Activated B cell treated with CpG ODN at 0.5 μM for 24 hours (primary cell): ENCODE data around the gene CDH12. TPM values are rescaled to one million over a fixed set of nuclear protein-coding genes. Genes with fewer than 3 reads are reported as not detected.

Experiments used
- ATAC-seq: fragments of 200-7000 bp; cut with Tn5 transposase; one replicate; pipeline ENCODE4 v1.10.0; 2021; ENCODE audit warnings: low read depth, mild to moderate bottlenecking, moderate library complexity
- CTCF ChIA-PET: fragments of 350-600 bp; sonication (Branson Sonifier 250); formaldehyde crosslinking; loops from one replicate; lab custom pipeline; 2021; ENCODE audit warnings: antibody characterized with exemption; lab: Charles Lee
- POLR2A ChIA-PET: fragments of 350-600 bp; sonication (Branson Sonifier 250); formaldehyde crosslinking; loops from one replicate; lab custom pipeline; 2021; ENCODE audit warnings: antibody characterized with exemption; lab: Charles Lee
- DNase-seq: peaks from one replicate; pipeline ENCODE4 v3.0.0; 2022
- H3K27ac Mint-ChIP-seq: one replicate; pipeline ENCODE4 v1.8.0; 2020; ENCODE audit warnings: mixed read lengths
- H3K27me3 Mint-ChIP-seq: one replicate; pipeline ENCODE4 v1.8.0; 2021; ENCODE audit warnings: mixed read lengths
- H3K36me3 Mint-ChIP-seq: one replicate; pipeline ENCODE4 v1.8.0; 2021; ENCODE audit warnings: low read depth, mixed read lengths
- H3K4me1 Mint-ChIP-seq: one replicate; pipeline ENCODE4 v1.8.0; 2021; ENCODE audit warnings: mixed read lengths
- H3K4me3 Mint-ChIP-seq: one replicate; pipeline ENCODE4 v1.8.0; 2020; ENCODE audit warnings: mild to moderate bottlenecking, mixed read lengths
- H3K9me3 Mint-ChIP-seq: one replicate; pipeline ENCODE4 v1.8.0; 2020; ENCODE audit warnings: mixed read lengths
- CTCF ChIP-seq: fragments of 200-600 bp; IDR thresholded peaks from one replicate; pipeline ENCODE4 v1.8.0; 2022; ENCODE audit warnings: antibody characterized with exemption, mild to moderate bottlenecking
- intact Hi-C: fragments of 100-400 bp; cut with micrococcal nuclease; formaldehyde crosslinking; loops from one replicate; pipeline ENCODE4 v1.15.1; 2024
- total RNA-seq: library from RNA; stranded (reverse); gene quantifications from 2 replicates; pipeline ENCODE4 v1.2.3, GENCODE V29; 2022

CDH12 gene
- total RNA-seq, 1 donor from 2014 or later: not detected

DNA sequence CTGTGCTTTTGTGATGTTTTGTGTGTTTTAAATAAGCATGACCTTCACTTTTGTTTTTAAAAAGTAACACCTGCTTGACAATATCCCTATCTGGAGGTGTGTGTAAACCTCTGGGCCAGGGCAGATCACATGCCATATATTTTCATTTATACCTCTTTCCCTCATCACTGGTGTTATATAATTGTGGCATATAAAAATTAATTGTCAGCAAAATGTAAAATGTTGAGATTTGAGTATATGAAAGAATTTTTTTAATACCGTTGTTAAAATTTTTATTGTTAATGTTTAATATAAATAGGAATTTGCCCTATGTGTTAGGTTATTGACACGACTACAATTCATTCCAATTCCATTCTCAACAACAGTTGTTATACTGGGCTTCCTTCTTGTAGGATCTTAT is 6.5 kb downstream of the CDH12 start:
- intact Hi-C loops: no loop called here
- peaks cover 5% of the 10 kb centered on the region for H3K4me1 Mint-ChIP-seq
- ChIA-PET POLR2A (no interaction called here), CTCF (no interaction called here)
- DNase-seq: no peak
- no peaks in the 10 kb centered on the region for H3K27me3 Mint-ChIP-seq
- no peak overlapping the region for H3K27ac Mint-ChIP-seq
- H3K36me3 Mint-ChIP-seq: no peaks in the 10 kb centered on the region
- H3K4me3 Mint-ChIP-seq: no peak overlapping the region
- TF ChIP-seq CTCF: no peak
- peaks cover 4% of the 10 kb centered on the region for H3K9me3 Mint-ChIP-seq
- ATAC-seq: no peak

DNA sequence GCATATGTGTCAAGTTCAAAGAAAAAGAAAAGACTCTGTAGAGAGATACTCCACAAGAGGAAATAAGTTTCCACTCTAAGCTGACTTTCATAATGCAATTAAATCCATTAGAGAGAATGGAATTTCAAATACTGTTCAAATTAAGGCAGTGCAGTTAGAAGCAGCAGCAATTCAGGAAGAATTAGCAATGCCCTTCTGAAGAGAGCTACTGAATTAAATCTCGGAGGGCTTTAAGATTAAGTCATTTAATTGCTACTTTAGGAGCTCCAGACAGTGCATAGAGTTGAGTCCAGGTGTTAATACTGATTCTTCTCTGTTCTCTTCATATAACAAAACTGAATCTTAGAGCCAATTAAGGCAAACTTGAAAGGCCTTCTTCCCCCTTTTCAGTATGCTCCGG is 8.5 kb downstream of the CDH12 start:
- DNase-seq (no peak), ATAC-seq (no peak)
- ChIA-PET CTCF (no interaction called here), POLR2A (no interaction called here)
- Mint-ChIP-seq H3K27me3 (no peaks in the 10 kb centered on the region), H3K4me3 (no peak overlapping the region), H3K9me3 (peaks cover 13% of the 10 kb centered on the region), H3K27ac (no peak overlapping the region), H3K4me1 (no peaks in the 10 kb centered on the region), H3K36me3 (no peaks in the 10 kb centered on the region)
- intact Hi-C loops: no loop called here
- TF ChIP-seq CTCF: no peak

- Mint-ChIP-seq H3K4me1 (no peaks in the 10 kb centered on the region), H3K9me3 (peaks cover 13% of the 10 kb centered on the region), H3K27me3 (no peaks in the 10 kb centered on the region), H3K27ac (no peak overlapping the region), H3K36me3 (no peaks in the 10 kb centered on the region), H3K4me3 (no peak overlapping the region)
- intact Hi-C loops: no loop called here
- no peak for DNase-seq
- ChIA-PET CTCF (no interaction called here), POLR2A (no interaction called here)
- no peak for TF ChIP-seq CTCF
- ATAC-seq: no peak
Observed at GRCh38 chr5:22844155-22844554, 9.0 kb downstream of the CDH12 start.

GRCh38 chr5:22842574-22842973 is 10.6 kb downstream of the CDH12 start:
- CTCF ChIA-PET: no interaction called here
- Mint-ChIP-seq H3K36me3 (no peaks in the 10 kb centered on the region), H3K4me1 (no peaks in the 10 kb centered on the region), H3K27ac (no peak overlapping the region), H3K27me3 (no peaks in the 10 kb centered on the region), H3K4me3 (no peak overlapping the region), H3K9me3 (peaks cover 13% of the 10 kb centered on the region)
- TF ChIP-seq CTCF: no peak
- intact Hi-C loops: no loop called here
- ATAC-seq: no peak
- no peak for DNase-seq
- POLR2A ChIA-PET: no interaction called here

GRCh38 chr5:22837803-22838202 is 15.3 kb downstream of the CDH12 start:
- no peaks in the 10 kb centered on the region for H3K27me3 Mint-ChIP-seq
- H3K27ac Mint-ChIP-seq: no peak overlapping the region
- no peaks in the 10 kb centered on the region for H3K36me3 Mint-ChIP-seq
- no peak for ATAC-seq
- POLR2A ChIA-PET: no interaction called here
- intact Hi-C loops: no loop called here
- H3K9me3 Mint-ChIP-seq: peaks cover 9% of the 10 kb centered on the region
- CTCF ChIA-PET: no interaction called here
- TF ChIP-seq CTCF: no peak
- H3K4me1 Mint-ChIP-seq: no peaks in the 10 kb centered on the region
- no peak overlapping the region for H3K4me3 Mint-ChIP-seq
- DNase-seq: no peak
